Metanephros (tissue), 1 donor: ENCODE measurements around the gene PHAF1. TPM values are rescaled to one million over a fixed set of nuclear protein-coding genes. Genes with fewer than 3 reads are reported as not detected.

Experiments
- total RNA-seq: library from RNA; depleted of rRNA; stranded (reverse); fragments of >200 nt; gene quantifications from one replicate; pipeline ENCODE4 v1.2.3, GENCODE V29; 2014

The PHAF1 gene
- total RNA-seq = 26.0 TPM

DNA sequence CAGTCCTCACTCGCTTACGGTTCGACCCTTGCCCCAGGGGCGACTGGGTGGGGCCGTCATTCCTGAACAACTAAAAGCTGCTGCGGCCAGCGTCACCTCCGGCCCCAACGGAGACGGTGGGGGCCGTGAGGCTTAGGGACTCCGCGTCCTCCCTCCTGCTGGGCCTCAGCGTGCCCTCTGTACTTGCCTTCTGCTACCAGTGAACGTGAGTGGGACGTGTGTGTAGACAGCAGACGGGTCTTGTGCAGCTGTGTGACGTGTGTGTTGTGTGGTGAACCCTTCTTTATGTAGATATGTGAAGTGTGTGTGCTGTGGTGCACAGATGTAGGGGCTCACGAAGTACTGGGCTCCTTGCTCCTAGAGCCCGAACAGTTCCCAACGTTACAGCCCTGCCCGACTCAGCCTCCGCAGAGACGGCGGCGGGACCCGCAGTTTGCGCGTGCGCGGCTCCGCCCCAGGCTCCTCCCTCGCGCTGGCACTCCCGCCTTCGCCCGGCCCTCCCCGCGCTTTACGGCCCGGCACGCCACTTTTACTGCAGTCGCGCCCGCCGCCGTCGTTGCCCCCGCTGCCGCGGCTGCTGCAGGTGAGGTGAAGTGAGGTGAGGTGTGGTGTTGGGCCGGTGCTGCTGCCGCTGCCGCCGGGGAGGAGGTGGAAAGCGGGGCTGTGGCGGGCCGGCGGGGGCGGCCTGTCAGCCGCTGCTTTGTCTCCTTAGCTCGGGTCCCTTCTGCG, at the start of gene PHAF1:
Gene PHAF1 (plus strand): TSS at position 535 of the 729 bp plus-strand sequence. CDS start 235 bp downstream, outside the sequence.

DNA sequence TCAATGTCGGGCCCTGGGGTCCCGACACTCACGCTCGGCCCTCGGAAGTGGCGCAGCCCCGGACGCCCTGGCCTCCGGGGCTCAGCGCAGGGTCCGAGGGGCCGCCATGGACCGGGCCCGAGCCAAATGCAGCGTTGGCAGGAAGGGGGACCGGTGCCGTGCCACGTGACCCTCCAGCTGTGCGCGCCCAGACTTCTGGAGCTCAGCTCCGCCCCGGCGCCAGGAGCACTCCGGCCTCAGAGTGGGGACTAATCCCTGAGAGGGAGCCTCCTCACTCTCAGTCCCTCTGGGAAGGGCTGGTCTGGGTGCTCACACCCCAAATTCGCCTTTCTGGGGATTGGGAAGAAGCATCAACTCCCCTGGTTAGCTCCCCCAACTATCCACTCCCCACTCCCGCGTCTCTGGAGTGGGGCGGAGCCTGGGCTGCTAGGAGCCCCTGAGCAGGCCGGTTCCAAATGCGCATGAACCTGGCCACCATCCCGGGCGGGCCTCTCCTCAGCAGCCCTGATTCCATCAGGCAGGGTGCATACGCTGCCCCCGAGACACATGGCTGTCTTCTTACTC, 41.2 kb downstream of the PHAF1 start, which contains the start of gene B3GNT9:
Gene B3GNT9 (minus strand): TSS at position 166 of the 564 bp plus-strand sequence. CDS start 513 bp downstream, outside the sequence.

DNA sequence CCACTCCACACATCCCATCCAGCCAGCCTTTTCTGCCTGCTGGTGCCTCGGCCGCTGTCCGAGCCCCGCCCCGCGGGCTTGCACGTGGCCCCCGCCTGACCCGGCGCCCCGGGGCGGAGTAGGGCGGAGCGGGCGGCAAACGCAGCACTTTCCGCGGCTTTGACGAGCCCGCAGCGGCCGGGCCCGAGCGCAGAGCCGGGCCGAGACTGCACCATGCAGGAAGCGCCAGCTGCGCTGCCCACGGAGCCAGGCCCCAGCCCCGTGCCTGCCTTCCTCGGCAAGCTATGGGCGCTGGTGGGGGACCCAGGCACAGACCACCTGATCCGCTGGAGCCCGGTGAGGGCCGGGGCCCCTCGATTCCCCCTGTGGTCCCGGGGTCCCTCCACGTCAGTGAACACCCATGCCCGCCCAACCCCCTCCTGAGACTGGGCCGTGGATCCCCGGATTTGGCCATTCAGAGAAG, 54.9 kb downstream of the PHAF1 start, which contains the start of gene HSF4:
Gene HSF4 (plus strand): TSS at position 147 of the 463 bp plus-strand sequence. CDS start 67 bp downstream, at position 214.

DNA sequence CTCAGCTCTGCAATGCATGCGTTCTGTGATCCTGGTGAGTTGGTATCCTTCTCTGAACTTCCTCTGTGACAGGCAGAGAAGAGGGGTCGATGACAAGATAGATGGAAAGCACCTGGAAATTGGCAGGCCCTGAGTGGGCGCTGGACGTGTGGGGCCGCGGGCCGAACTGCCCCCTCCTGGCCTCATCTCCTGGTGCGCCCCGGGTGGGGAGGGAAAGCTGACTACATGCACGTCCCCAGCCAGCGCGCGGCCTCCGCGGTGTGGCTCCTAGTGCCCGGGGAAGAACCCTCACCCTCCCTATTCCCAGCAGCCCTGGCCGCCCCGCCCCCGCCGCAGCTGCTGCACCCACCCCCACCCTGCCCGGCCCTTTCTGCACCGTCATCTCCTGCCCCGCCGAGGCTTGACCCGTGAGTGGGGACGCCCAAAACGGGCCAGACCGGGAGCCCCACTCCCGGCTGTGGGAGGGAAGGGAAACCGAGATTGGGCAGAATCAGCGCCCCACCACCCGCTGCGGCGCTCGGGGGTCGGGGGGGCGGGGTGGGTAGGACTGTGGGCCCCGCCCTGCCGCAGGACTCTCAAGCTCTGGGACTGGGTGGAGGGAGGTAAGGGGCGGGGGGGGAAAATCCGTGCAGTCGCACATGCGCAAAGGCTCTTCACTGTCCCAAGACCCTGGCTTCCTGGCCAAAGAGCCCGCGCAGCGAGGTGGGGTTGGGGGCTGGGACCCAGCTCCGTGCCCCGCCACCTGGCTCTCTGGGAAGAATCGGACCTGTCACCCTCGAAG, 60.6 kb downstream of the PHAF1 start, which contains the start of gene NOL3:
Gene NOL3 (plus strand): TSS at position 371 of the 781 bp plus-strand sequence.

DNA sequence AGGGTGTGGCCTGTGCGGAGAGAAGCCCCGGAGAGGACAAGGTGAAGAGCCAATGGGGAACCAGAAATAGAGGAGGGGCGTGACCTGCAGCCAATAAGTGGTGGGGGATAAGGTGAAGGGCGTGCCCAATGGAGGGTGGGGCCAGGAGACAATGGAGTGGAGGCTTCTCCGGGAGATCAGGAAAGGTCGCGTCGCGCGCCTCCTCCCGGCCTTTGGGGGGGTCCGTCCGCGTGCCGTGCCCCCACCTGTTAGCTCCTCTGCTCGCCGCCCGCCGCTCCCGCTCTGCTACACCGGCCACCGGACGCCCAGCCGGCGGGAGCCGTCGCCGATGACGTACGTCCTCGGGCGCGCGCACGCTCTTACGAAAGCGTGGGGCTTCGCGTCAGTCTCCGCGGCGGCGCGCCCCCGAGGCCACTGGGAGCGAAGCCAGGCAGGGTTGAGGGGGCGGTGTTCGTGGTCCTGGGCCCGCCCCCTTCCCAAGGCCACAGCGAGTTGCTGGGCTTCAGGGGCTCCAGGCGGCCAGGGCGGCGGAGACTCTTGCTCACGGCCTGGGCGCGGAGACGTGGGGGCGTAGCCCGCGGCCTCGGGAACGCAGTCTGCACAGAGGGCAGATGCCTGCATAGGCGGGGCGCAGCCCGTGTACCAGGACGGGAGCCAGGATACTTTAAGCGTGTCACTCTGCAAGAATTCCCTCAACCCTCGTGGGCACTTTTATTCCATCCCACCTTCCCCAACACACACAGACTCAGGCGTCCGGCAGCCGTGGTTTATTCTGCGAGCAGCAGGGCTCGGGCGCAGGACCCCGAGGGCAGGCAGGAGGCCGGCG, 74.1 kb downstream of the PHAF1 start, which contains the start of gene MATCAP1:
Gene MATCAP1 (minus strand): TSS at position 337 of the 826 bp plus-strand sequence. CDS start 3,353 bp downstream, outside the sequence.

DNA sequence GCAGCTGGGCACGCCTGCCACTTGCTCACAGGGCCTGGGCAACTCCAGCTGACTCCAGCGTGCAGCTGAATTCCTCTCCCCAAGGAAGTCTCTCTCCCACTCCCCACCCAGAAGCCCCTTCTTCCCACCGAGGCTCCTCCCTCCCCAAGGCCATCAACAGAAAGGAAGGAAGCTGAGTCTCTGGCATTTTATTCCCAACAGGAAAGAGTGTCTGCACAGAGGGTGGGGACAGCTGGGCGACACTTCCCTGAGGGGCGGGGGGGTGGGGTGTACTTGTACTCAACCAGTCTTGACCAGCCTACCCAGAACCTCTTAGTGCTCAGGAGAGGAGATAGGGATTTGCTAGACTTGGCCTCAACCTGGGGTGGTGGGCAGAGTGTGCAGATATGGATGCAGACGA, 80.3 kb downstream of the PHAF1 start, which contains the start of gene EXOC3L1:
Gene EXOC3L1 (minus strand): TSS at position 96 of the 400 bp plus-strand sequence. CDS start 460 bp downstream, outside the sequence.

DNA sequence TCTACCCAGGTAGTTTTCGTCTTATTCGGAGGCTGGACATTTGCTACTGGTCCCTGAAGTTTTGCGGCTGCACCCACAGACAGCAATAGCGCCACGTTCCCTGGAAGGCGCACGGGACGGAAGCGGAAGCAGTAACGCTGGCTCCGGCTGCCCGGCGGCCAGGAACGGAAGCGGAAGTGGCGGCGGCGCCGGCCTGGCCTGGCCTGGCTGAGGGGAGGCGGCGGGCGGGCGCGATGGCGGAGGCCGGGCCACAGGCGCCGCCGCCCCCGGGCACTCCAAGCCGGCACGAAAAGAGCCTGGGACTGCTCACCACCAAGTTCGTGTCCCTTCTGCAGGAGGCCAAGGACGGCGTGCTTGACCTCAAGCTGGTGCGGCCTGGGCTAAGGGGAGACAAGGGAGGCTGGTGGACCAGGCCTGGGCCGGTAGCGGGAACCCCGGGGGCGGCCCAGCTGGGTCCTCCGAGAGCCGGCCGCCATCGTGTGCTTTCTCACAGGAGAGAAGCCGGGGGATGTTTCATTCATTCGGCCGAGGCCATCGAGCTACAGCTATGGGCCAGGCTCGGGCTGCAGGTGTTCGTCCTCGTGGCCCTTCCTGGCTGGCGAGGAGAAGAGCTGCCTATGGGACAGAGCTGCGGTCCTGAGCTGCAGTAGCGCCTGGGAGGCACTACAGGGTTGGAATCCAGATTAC, 82.4 kb downstream of the PHAF1 start, which contains the start of gene E2F4:
Gene E2F4 (plus strand): TSS at position 161 of the 687 bp plus-strand sequence. CDS start 73 bp downstream, at position 234.

Other genes with a start within 250 kb of the PHAF1 start
- gene PDP2, start 229.4 kb upstream of the PHAF1 start, total RNA-seq = 13.1 TPM
- 479 TPM for gene CDH16, start 191.1 kb upstream of the PHAF1 start, total RNA-seq
- 21.4 TPM for gene RRAD, start 184.4 kb upstream of the PHAF1 start, total RNA-seq
- 77.7 TPM for gene CIAO2B, start 175.5 kb upstream of the PHAF1 start, total RNA-seq
- gene CES2, start 174.4 kb upstream of the PHAF1 start, total RNA-seq = 35.0 TPM
- gene CES3, start 148.7 kb upstream of the PHAF1 start, total RNA-seq = 3.1 TPM
- gene CES4A, start 121.4 kb upstream of the PHAF1 start, total RNA-seq = 6.5 TPM
- gene CBFB, start 80.8 kb upstream of the PHAF1 start, total RNA-seq = 69.7 TPM
- 21.1 TPM for gene B3GNT9, start 41.1 kb downstream of the PHAF1 start, total RNA-seq
- 9.1 TPM for gene TRADD, start 50.0 kb downstream of the PHAF1 start, total RNA-seq
- gene FBXL8, start 50.0 kb downstream of the PHAF1 start, total RNA-seq = 4.6 TPM
- gene HSF4, start 54.8 kb downstream of the PHAF1 start, total RNA-seq = 5.6 TPM
- gene NOL3, start 60.6 kb downstream of the PHAF1 start, total RNA-seq = 9.5 TPM
- gene MATCAP1, start 74.0 kb downstream of the PHAF1 start, total RNA-seq = 50.2 TPM
- 11.6 TPM for gene EXOC3L1, start 80.2 kb downstream of the PHAF1 start, total RNA-seq
- gene E2F4, start 82.2 kb downstream of the PHAF1 start, total RNA-seq = 42.3 TPM
- gene ELMO3, start 89.2 kb downstream of the PHAF1 start, total RNA-seq = 6.3 TPM
- gene TMEM208, start 117.2 kb downstream of the PHAF1 start, total RNA-seq = 16.5 TPM
- gene FHOD1, start 137.5 kb downstream of the PHAF1 start, total RNA-seq = 29.9 TPM
- gene SLC9A5, start 139.0 kb downstream of the PHAF1 start, total RNA-seq = 3.6 TPM
- 41.7 TPM for gene PLEKHG4, start 169.6 kb downstream of the PHAF1 start, total RNA-seq
- gene KCTD19, start 216.8 kb downstream of the PHAF1 start, total RNA-seq = 0.47 TPM
- gene LRRC36, start 216.9 kb downstream of the PHAF1 start, total RNA-seq = 4.9 TPM